Fibroblast of skin of right quadriceps (primary cell): ENCODE results near the gene RTTN.
"Not testable (repeated sequence)": the region's sequence is repeated elsewhere in the genome, so short reads cannot be mapped to it uniquely, and the experiment has no call there.

Experiments
- DNase-seq: peaks from one replicate; pipeline ENCODE4 v3.0.0-alpha.2; 2013

RTTN gene, protein sequence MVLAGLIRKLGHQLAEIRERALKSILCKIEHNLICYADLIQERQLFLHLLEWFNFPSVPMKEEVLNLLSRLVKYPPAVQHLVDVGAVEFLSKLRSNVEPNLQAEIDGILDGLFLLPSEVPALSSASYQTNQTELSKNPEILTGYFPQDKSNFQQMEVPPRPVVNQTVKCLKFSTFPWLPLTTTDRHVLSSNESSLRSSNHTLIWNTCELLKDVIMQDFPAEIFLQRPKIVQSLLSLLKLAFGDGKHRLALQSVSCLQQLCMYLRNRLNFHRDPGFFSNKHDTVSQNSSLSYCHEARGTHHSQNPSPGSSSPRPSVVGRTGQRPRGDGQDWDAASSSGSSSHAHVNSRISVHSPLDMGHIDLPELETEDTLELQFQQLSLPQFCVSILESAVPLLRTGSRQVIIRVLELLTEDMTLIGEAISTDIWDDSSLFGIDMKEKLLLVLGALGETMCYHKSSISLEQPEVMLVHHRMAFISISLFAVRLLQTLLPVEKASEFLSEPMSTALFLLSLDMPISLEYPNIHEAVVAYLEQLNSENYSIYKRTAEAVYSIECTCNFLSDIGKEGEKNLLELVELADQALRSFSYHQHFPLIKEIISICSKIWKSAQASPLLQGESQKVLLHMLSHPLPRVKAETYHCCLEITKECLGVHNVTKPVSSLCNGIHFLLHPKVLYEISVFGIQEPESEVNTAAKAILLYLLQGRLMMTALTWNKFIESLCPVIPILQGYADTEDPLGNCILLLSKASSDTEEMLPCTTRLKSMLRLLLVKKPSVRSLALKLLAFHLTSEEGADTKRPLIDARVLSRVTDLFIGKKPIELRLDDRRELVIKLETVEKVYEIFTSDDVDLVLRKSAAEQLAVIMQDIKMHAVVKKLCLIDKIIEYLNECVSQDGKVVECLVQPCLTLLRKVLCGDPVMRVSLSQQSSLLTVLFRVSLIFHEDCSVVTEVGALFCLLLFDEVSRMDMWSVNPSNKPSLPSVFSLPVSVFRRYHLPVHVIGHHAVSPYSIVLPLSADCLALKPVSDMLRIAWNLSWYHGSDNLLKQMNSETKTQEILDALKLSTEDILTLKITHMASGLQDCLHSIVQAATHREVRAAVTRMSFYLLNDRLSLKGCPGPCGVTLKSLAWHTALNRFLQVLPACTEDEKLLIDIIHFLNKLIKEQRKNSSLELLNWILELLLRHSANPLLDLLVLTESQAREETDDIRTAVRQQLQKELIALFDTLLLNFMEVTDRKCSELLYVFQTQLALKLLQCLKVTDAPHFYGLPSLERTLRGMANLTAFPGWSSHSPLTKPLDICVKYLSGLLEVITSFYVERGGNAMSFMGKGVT (N-terminal part only)

DNA sequence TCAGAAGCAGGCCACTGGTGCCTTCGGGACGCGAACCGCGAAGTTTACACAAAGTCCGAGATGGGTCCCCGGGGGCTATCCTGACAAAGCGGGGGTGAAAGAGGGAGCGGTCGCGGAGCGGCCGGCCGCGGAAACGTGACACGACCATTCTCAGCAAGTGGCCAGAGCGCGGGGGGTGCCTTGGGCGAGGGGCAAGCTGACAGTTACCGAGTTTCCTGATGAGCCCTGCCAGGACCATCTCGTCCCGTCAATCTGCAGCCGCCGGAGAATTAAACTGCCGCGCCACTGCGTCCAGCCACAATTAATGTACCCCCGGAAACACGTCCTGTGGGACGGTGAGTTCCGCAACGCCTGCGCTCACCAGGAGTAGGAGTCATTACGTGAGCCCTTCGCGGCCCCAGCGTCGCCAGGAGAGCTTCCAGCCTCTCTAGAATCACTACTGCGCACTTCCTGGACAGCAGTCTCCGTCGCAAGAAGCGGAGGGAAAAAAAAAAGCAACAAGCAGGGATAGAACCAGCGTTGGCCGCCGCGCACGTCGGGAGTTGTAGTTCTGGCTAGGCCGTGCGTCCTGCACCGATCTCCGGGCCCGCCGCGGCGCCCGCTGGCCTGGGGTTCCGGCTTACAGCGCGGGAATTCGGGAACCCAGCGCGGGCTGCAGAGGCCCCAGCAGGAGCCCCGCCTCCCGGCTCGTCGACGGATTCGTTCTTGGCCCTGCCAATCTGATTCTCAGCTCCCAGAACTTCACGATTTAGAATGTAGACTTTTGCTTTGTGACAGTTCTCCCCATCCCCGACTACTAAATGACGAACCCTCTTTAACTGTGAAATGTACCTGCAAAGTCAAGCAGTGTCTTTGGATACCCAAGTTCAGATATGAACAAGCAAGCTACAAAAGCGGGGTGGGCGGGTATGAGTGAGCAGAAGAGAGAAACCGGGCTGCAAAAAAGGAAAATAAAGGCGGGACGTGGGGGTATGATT is at the start of gene RTTN:
Gene RTTN (minus strand): TSS at position 267 of the 977 bp plus-strand sequence. CDS start 29 bp downstream, at position 238.
- peak; percentile 96 for DNase-seq

DNA sequence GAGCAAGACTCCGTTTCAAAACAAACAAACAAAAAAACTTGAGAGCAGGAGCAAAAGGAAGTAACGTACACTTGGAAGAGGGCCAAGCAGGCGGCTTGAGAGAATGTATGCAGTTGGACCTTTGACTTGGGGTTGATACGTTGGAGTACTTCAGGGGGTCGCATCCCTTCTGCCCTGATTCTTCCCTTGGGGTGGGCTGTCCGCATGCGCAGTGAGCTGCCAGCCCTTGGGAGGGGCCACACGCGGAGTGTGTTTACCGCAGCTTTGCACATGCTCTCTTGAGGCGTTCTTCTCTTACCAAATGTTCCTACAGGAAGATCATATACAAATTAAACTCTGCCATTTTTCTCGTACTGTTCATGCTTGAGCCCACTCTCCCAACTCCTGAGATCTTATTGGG is 45.3 kb upstream of the RTTN start:
- no peak for DNase-seq

DNA sequence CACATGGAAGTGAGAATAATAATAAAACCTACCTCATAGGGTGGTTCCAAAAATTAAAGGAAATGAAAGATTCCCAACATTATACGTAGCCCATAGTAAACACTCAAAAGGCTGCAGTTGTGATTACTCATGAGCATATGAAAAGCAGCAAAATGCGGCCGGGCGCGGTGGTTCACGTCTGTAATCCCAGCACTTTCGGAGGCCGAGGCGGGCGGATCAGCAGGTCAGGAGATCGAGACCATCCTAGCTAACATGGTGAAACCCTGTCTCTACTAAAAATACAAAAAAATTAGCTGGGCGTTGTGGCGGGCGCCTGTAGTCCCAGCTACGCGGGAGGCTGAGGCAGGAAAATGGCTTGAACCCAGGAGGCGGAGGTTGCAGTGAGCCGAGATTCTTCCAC is 44.4 kb upstream of the RTTN start:
- not testable (repeated sequence) for DNase-seq

DNA sequence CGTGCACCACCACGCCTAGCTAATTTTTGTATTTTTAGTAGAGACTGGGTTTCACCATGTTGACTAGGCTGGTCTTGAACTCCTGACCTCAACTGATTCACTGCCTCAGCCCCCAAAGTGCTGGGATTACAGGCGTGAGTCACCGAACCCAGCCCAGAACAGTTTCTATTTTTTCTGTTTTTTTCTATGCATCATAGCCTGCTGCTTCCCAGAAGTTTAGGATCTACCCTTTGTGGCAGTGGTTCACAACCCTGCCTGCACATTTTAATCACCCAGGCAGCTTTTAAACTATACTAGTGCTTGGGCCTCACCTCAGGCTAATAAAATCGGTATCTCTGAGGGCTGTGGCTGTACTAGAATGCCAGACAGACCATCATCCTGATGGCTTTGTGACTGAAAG is 43.6 kb upstream of the RTTN start:
- DNase-seq = peak; percentile 52

DNA sequence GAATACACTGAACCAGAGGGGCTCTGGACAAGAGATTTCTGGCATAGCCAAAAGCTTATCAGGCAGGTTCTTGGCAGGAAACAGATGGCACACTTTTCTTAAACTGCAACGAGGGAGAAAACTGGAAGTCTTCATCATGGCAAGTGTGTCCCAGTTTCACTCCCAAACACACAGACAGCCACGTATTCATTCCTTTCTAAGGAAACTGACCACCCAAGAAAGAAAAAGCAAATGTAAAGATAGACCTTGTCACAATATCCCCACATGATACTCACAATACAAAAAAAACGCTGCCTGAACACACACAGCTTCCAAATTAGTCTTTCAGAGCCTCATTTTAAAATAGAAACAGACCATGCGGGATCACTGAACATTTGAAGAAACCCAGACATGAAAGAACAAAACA is 40.6 kb upstream of the RTTN start:
- DNase-seq = no peak

DNA sequence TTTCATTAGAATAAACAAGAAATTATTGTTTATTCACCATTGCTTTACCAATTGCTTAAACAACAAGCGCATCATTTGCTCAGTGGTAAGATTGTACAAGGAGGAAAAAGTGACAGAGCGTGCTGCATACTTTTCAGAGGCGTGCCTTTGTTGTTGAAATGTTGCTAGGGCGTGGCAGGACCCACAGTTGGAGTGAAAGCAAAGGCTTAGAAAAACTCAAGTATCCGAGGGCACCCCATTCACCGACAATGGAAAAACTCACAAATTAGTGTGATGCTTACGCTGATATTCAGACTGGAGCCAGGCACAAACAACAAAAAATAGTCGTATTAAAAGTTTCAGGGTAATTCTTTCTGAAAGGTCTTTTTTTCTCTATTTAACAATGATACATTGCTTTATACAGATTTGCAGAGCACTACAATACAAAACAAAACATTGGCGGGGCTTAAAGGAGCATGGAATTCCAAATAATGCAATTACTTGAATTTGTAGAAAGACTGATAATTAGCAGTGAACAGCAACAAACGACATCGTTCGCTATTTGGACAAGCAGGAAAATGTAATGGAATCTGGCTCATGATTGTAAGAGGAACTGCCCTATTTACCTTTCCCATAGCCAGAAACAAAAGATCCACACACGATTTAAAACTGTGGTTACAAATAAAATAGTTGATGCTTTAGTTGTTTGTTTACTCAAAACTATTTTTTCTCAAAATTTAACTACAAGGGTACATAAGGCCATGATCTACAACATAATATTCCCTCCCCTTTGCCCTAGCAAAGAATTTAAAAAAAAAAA is 37.8 kb upstream of the RTTN start:
- DNase-seq = no peak

DNA sequence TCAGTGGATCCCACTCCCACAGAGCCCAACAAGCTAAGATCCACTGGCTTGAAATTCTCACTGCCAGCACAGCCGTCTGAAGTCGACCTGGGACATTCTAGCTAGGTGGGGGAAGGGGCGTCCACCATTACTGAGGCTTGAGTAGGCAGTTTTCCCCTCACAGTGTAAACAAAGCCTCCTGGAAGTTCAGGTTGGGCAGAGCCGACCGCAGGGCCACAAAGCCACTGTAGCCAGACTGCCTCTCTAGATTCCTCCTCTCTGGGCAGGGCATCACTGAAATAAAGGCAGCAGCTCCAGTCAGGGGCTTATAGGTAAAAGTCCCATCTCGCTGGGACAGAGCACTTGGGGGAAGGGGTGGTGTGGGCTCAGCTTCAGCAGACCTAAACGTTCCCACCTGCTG is 31.4 kb upstream of the RTTN start:
- not testable (repeated sequence) for DNase-seq

DNA sequence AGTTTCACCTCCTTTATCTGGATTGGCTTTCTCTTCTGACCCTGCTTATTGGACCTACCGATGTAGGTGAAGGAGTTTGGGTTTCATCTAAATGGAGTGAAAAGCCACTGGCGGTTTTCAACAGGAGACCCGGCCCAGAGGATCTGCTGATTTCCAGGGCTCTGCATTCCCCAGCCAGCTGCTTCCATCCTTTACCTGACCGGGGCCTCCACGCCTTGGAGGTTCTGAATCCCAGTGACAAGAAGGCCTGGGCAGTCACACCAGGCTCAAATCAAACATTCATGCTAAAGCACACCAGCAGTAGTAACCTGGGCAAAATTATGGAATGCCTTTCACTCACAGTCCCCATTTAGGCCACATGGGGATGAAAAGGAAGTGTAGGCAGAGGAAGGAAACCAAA is 30.0 kb upstream of the RTTN start:
- DNase-seq = no peak

DNA sequence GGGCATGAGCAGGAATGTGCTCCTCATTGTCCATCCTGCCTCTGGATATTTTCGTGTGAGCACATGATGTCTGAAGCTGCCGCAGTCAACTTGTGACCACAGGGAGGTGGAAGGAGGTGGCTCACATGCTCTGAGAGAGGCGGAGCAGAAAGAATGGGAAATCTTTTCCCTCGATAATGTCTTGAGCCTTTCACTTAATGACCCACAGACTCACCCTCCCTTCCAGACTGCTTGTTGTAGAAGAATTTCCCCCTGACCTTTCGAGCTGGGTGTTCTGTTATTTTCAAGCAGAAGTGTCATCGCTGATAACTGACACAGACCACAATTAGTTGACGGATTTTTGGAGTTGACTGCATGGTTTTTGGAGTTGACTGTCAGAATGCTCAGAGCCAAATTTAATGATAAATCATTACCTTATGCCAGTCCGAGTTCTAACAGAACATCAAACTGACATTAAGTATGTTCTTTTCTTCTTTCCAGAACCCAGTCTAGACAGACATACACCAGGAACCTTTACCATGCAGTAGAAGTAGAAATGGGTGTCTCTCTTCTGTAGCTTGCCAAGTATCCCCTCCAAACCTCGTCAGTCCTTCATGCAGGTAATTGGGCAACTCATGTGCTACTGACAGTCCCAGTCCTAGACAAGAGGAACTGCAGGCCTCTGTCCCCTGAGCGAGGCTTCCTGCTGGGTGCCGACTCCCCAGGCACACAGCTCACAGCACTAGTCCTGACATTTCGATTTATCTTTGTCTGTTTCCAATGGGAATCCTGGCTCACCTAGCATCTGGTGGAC is 29.4 kb upstream of the RTTN start:
- peak; percentile 67 for DNase-seq

DNA sequence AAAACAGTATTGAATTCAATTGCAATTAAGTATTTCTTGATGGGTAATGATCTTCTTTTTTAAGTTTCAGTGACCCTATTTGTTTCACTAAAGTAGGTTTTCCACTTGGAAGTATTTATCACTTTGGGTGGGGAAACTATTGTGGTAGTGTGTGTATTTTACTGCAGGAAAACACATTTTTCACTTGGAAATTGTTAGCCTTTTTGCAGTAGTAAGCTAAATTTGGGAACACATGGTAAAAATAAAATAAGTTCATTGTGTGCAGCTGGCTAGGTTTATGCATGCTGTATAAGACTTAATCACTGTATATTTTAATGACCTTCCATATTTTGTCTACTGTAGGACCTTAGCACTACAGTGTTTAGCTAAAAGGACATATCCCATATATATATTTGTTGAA is 28.5 kb upstream of the RTTN start:
- DNase-seq = no peak

DNA sequence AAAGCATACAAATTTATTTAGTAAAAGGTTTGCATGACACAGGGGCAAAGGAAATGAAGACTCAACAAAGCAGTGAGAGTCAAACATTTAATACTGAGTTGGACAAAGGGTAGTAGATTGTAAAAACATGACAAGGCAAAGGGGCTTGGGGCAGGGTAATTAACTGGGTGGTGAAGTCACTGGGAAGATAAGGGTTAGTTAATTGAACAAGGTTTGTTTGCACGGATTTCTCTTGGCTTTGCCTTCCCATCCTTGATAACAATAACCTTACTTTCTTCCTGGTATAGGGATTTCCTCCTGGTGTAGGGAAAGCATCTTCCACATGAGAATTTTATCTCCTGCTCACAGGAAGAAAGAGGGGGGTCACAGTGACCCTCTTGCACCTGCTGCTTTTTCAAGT is 26.8 kb upstream of the RTTN start:
- DNase-seq = no peak

DNA sequence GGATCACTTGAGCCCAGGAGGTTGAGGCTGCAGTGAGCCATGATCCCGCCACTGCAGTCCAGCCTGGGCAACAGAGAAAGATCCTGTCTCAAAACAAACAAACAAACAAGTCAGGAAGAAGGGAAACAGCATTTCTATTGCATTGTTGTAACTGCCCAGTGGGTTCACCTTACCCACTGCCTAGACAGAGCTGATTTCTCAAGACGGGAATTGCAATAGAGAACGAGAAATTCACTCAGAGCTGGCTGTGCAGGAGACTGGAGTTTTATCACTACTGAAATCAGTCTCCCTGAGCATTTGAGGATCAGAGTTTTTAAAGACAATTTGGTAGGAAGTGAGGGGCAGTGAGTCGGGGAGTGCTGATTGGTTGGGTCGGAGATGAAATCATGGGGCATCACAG is 24.2 kb upstream of the RTTN start:
- DNase-seq = no peak

DNA sequence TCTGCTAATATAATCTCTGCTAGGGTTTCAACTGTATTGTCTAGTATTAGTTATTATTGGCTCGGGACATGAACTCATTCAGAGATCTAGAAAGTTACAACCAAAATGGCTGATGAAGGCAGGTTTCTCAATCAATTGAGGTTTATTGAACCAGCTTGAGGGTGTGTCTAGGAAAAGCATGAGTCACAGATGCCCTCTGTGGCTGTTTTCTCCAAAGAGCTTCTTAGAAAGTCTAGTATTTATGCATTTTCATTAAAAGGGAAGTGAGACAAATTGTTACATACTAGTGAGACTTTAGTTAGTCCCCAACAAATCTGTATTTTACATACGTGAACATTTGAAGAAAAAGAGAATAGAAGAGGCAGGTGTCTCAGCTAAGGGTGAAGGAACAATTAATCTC is 23.0 kb upstream of the RTTN start:
- no peak for DNase-seq

DNA sequence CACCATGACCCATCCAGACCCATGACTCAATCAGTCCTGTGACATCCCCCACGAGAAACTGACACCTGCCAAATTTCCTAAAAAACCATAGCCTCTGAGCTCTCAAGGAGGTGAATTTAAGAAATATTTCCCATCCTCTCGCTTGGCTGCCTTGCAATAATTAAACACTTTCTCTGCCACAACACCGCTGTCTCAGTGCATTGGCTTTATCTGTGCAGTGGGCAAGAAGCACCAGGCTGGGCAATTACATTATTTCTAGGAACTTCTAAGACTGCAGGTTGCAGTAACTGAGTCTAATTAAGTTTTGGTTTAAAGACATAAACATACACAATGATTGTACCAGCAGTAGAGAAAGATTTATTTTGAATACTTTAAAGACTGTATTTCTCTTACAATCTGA is 22.0 kb upstream of the RTTN start:
- DNase-seq = no peak

DNA sequence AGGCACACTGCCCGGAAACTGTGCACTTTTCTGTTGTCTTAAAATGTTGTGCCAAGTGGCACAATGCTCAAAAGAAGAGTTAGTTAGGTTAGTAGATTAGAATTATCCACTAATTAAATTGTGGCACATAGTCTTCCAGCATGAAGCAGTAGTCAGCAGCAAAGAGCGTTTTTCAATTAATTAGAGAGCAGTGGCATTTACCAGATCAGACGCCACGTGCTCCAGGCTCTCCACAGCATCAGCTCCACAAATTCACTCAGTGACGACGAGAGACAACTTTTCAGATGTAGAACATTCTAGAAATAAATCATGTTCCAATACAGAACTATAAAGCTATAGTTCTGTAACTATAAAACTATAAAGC is 16.4 kb upstream of the RTTN start:
- no peak for DNase-seq

DNA sequence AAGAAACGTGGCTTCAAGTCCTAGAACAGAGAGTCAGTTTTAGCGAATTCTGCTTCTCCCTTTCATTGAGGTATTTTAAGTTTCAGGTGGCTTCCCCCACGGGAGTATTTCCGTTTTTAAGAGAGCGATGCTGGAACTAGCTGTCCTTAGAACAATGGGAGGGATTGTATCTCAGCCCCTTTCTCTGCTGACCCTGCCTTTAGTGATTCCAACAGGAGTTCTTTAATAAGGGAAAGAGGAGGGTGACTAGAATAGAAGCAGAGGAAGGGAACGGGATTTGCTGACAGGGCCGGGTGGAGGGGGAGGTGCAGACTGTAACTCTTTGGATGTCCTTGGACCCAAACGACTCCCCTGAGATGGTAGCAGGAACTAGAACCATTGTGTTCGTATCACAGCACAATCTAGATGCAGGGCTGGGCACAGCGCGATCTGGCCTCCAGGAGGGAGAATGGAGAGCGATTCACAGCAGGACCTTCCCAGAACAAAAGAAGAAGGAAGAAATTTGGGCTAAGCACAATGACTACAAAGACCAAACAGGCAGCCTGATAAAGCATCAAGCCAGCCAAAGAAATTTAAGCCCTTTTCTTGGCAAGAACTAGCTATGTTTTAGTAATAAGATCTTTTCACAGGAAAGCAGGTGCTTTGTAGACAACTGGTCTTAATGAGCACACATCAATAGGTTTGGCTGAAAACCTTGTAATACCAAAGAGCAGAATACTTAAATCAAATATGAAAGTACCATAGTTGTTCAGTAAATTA is 15.8 kb upstream of the RTTN start:
- no peak for DNase-seq

DNA sequence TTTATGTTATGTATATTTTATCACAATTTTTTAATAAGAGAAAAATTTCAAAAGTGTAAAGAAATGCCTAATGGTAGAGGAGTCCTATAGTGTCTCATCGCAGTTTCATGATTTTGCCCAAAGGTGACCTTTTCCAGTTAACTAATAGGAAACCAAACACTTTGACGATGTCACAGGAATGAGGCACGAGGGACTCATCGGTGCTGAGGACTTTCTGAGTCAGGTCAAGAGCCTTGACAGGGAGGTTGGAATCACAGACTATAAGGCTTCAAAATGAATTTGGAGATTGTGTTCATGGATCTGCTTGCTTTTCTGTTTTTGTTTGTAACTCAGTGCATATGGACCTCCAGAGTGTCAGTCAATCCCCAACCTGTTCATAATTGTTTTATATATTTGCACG is 15.1 kb upstream of the RTTN start:
- DNase-seq = no peak

DNA sequence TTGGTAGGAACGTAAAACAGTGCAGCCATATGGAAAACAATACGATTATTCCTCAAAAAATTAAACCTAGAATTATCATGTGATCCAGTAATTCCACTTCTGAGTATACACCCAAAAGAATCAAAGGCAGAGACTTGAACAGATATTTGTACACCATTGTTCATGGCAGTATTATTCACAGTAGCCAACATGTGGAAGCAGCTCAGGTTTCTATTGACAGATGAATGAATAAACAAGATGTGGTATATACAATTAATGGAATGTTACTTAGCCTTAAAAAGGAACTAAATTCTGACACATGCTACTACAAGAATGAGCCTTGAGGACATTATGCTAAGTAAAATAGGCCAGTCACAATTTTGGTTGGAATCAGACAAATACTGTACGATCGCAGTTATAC is 14.2 kb upstream of the RTTN start:
- DNase-seq = no peak

DNA sequence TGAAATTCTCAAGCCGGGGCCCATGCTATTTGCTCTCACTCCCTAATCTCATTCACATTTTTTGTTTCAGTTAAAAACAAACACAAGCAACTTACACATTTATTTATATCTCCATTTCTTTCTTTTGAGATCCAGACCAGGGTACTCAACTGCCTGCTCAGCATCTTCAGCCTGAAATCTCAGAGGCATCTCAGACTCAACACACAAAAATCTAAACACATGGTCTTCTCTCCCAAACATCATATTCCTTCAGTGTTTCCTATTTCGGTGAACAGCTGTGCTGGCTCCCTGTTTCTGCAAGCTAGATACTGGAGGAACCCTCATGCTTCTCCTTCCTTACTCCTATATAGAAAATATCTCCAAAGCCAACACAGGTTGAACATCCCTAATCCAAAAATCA is 11.3 kb upstream of the RTTN start:
- no peak for DNase-seq

DNA sequence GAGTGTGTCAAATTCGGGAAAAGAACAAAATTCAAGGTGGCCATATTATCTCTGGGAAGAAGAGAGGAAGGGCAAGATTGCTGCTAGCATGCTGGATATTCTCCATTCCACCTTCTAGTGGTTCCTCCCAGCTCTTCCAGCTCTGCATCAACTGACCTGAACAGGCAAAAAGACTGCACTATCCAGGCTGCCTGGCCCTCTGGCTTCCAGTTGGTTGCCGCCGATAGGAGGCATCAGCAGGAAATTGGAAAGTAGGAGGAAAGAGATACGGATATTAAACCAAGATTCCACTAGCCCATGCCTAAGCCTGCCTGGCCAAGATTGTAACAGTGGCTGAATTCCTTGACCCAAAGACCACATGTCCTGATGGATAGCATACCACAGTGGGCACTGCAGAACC is 1.7 kb upstream of the RTTN start:
- no peak for DNase-seq
